Measurements from ENCODE around the gene TSPAN18.
A peak's percentile ranks its signal among the peaks of the same experiment; 100 is the strongest.

Gene TSPAN18

GRCh38 chr11:44709966-44710365 is 16.8 kb upstream of the TSPAN18 start:
- Histone ChIP-seq H3K4me3 (ENCODE audit: low read depth, low read length) (no peak overlapping the region), H3K27ac (ENCODE audit: extremely low read depth, low read depth, low read length) (no peak overlapping the region), H3K4me1 (ENCODE audit: control insufficient read depth, insufficient read depth, low read length) (no peaks in the 10 kb centered on the region), H3K36me3 (ENCODE audit: control insufficient read depth in 2 of 2, insufficient read depth in 1 of 2, low read length in 2 of 2) (no peaks in the 10 kb centered on the region), H3K9me3 (ENCODE audit: control insufficient read depth, insufficient read depth, low read depth, low read length) (no peaks in the 10 kb centered on the region)
- TF ChIP-seq ZNF138 (tag by site-specific recombination; IDR thresholded peaks at IDR 0.05; ENCODE audit: borderline replicate concordance) (no peak), SP2 (tag by site-specific recombination; IDR thresholded peaks at IDR 0.05) (no peak), ZNF132 (tag by site-specific recombination; IDR thresholded peaks at IDR 0.05; ENCODE audit: borderline replicate concordance) (no peak), ZFP41 (tag by site-specific recombination; IDR thresholded peaks at IDR 0.05; ENCODE audit: borderline replicate concordance) (no peak), ZNF114 (tag by site-specific recombination; IDR thresholded peaks at IDR 0.05) (no peak), SETDB1 (IDR thresholded peaks at IDR 0.05; ENCODE audit: insufficient read length, low read length) (no peak), ZFP37 (tag by site-specific recombination; IDR thresholded peaks at IDR 0.05) (no peak), ZNF600 (tag by site-specific recombination; IDR thresholded peaks at IDR 0.05) (no peak), KLF7 (tag by site-specific recombination; IDR thresholded peaks at IDR 0.05; ENCODE audit: borderline replicate concordance) (no peak), IKZF3 (tag by site-specific recombination; IDR thresholded peaks at IDR 0.05) (no peak), REPIN1 (tag by site-specific recombination; IDR thresholded peaks at IDR 0.05; ENCODE audit: low read depth) (no peak), ZNF585B (tag by site-specific recombination; IDR thresholded peaks at IDR 0.05) (no peak), OSR2 (tag by site-specific recombination; IDR thresholded peaks at IDR 0.05) (no peak), ZNF174 (tag by site-specific recombination; IDR thresholded peaks at IDR 0.05) (no peak), ZBTB49 (tag by site-specific recombination; IDR thresholded peaks at IDR 0.05; ENCODE audit: low read depth) (no peak)
- TF ChIP-seq, protein P1, sequence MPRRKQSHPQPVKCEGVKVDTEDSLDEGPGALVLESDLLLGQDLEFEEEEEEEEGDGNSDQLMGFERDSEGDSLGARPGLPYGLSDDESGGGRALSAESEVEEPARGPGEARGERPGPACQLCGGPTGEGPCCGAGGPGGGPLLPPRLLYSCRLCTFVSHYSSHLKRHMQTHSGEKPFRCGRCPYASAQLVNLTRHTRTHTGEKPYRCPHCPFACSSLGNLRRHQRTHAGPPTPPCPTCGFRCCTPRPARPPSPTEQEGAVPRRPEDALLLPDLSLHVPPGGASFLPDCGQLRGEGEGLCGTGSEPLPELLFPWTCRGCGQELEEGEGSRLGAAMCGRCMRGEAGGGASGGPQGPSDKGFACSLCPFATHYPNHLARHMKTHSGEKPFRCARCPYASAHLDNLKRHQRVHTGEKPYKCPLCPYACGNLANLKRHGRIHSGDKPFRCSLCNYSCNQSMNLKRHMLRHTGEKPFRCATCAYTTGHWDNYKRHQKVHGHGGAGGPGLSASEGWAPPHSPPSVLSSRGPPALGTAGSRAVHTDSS (tag by site-specific recombination; IDR thresholded peaks at IDR 0.05): no peak
- ChIA-PET CTCF (interaction anchor here (0.5 to 1.1 kb wide), 4 partner anchors 13 to 619 kb away, joined by 3 to 5 read pairs (median 4); no protein-coding TSS in a partner anchor), POLR2A (no interaction called here)

DNA sequence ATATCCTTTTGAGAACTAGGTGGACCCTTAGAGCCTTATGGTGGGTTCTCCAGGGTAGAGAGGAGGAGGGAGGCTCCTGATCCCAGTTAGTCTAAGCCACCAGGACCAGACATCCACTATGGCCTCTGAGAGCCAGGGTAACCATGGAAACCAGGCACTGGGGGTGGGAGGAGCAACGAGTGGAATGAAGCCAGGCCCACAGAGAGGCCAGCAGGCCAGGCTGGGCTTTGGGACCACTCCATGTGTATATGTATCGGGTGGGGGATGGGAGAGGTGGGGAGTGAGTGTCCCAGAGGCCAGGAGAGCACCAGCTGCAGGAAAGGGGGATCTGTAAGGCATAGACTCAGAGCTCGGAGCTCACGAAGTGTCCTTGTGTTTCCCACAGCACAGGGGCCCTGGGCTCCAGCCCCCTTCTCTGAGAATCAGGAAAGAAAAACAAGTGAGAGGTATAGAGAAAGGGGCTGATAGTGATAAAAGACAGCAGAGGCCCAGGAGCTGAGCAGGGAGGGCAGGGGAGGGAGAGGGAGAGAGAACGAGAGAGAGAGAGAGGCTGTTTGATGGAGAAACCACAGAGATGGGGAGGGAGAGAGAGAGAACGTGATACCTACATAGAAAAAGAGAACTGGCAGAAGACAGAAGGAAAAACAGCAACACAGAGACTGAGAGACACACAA is 15.5 kb upstream of the TSPAN18 start:
- TF ChIP-seq SALL2 (tag by site-specific recombination; IDR thresholded peaks at IDR 0.05; ENCODE audit: borderline replicate concordance): no peak
- TF ChIP-seq ZNF398 (tag by site-specific recombination; IDR thresholded peaks at IDR 0.05): peak; percentile 38
- no peak for TF ChIP-seq ZNF24 (tag by site-specific recombination; IDR thresholded peaks at IDR 0.05)
- no peak for TF ChIP-seq SCRT2 (tag by site-specific recombination; IDR thresholded peaks at IDR 0.05)
- no peak for TF ChIP-seq ZBTB6 (tag by site-specific recombination; IDR thresholded peaks at IDR 0.05)
- Histone ChIP-seq H3K4me3 (ENCODE audit: low read depth, low read length) (no peak overlapping the region), H3K36me3 (ENCODE audit: control insufficient read depth in 2 of 2, insufficient read depth in 1 of 2, low read length in 2 of 2) (no peaks in the 10 kb centered on the region), H3K9me3 (ENCODE audit: control insufficient read depth, insufficient read depth, low read depth, low read length) (no peaks in the 10 kb centered on the region), H3K4me1 (ENCODE audit: control insufficient read depth, insufficient read depth, low read length) (no peaks in the 10 kb centered on the region), H3K27ac (ENCODE audit: extremely low read depth, low read depth, low read length) (no peak overlapping the region)
- ChIA-PET CTCF (interaction anchor here (0.6 to 1.1 kb wide), 5 partner anchors 11 to 200 kb away, joined by 3 to 4 read pairs (median 3); no protein-coding TSS in a partner anchor), POLR2A (no interaction called here)
